Left ventricle myocardium inferior (tissue), 1 donor: ENCODE data around the gene CDC42SE2. TPM values are rescaled to one million over a fixed set of nuclear protein-coding genes. Genes with fewer than 3 reads are reported as not detected.
A peak's percentile ranks its signal among the peaks of the same experiment; 100 is the strongest.

Experiments
- DNase-seq: peaks from one replicate; pipeline ENCODE4 v3.0.0-alpha.2; 2020
- H3K27ac ChIP-seq: fragments of 200-600 bp; replicated peaks from 2 replicates; pipeline ENCODE4 v1.8.0; 2021
- H3K27me3 ChIP-seq: fragments of 200-600 bp; 2 replicates; pipeline ENCODE4 v1.8.0; 2021; ENCODE audit warnings: low read depth
- H3K36me3 ChIP-seq: fragments of 200-600 bp; 2 replicates; pipeline ENCODE4 v1.8.0; 2021
- H3K4me1 ChIP-seq: fragments of 200-600 bp; 2 replicates; pipeline ENCODE4 v1.8.0; 2021
- H3K4me3 ChIP-seq: fragments of 200-600 bp; 2 replicates; pipeline ENCODE4 v1.8.0; 2021; ENCODE audit warnings: mild to moderate bottlenecking, moderate library complexity
- H3K9me3 ChIP-seq: fragments of 200-600 bp; replicated peaks from 2 replicates; pipeline ENCODE4 v1.8.0; 2021
- intact Hi-C: fragments of 100-400 bp; cut with micrococcal nuclease; formaldehyde crosslinking; loops from one replicate; pipeline ENCODE4 v1.11.0; 2022
- long read RNA-seq: library from polyadenylated mRNA; unstranded; transcript quantifications from one replicate; pipeline ENCODE4 v2.0.0, GENCODE V29; 2021
- total RNA-seq: library from RNA; stranded (reverse); fragmentation: NEBNext Ultra II Directional; extraction: Animal tissue kit (Norgen Biotek cat#: 25700); gene quantifications from one replicate; pipeline ENCODE4 v1.2.1, GENCODE V29; 2021
- TF ChIP-seq, protein P1 (sequence below): fragments of 200-600 bp; IDR thresholded peaks from 2 replicates; pipeline ENCODE4 v1.8.0; 2021; ENCODE audit warnings: antibody characterized with exemption, mild to moderate bottlenecking, borderline replicate concordance
- donor health status: DM: no; HTN: yes; CAD: no; lungs with severe emphysema.

CDC42SE2 gene, protein sequence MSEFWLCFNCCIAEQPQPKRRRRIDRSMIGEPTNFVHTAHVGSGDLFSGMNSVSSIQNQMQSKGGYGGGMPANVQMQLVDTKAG
- 10.3 TPM for total RNA-seq
- long read RNA-seq, partial matches to known transcripts, result 2 of 18 reads
- long read RNA-seq, other reads (novel, unspliced or antisense), result 14 of 18 reads

DNA sequence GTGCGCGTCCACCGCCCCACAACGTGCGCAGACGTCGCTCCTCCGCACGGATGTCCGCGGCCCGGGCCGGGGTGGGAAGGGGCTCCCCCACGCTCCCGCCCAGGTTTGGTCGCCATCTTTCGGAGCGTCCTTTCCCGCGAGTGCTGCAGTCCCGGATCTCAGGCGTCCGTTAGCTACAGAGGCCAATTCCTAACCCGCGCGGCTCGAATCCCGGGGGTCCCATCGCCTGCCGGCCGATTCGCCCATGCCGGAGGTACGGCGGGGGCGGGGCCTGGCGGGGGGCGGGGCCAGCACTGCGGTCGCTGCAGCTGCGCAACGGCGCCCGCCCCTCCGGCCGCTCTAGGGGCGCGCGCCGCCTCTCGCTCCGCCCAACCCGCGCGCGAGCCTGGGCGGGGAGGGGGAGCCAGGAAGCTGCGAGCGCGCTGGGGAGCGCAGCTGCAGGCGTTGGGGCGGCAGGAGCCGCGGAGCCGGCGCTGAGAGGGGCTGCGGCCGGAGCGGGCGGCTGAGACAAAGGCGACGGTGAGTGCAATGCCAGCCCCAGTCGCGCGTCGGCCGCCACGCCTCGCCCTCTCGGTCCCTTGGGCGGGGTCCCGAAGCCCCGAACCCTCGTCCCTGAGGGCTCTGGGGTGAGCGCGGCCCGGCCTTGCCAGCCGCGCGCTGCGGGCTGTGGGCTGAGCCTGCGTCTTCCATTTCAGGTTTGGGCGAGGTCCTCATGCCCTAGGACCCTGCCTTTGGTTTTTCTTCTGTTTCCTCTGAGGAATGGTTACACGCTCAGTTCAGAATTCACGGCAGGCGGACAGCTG lies at the start of gene CDC42SE2:
Gene CDC42SE2 (plus strand): TSS at position 406 of the 803 bp plus-strand sequence. CDS start 95,441 bp downstream, outside the sequence.
- Histone ChIP-seq H3K4me3 (peak within 1 kb of the TSS; percentile 98), H3K27me3 (no peaks in the 10 kb centered on the region), H3K4me1 (peaks cover 42% of the 10 kb centered on the region), H3K27ac (peak within 1 kb of the TSS; percentile 90), H3K36me3 (no peaks in the 10 kb centered on the region), H3K9me3 (no peaks in the 10 kb centered on the region)
- DNase-seq, result peak; percentile 89
- TF ChIP-seq, protein P1, sequence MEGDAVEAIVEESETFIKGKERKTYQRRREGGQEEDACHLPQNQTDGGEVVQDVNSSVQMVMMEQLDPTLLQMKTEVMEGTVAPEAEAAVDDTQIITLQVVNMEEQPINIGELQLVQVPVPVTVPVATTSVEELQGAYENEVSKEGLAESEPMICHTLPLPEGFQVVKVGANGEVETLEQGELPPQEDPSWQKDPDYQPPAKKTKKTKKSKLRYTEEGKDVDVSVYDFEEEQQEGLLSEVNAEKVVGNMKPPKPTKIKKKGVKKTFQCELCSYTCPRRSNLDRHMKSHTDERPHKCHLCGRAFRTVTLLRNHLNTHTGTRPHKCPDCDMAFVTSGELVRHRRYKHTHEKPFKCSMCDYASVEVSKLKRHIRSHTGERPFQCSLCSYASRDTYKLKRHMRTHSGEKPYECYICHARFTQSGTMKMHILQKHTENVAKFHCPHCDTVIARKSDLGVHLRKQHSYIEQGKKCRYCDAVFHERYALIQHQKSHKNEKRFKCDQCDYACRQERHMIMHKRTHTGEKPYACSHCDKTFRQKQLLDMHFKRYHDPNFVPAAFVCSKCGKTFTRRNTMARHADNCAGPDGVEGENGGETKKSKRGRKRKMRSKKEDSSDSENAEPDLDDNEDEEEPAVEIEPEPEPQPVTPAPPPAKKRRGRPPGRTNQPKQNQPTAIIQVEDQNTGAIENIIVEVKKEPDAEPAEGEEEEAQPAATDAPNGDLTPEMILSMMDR, result no peak
- intact Hi-C loops, result loop anchor here (5.0 kb wide), 1 partner anchor 97 kb away; the partner anchor contains the start of gene HINT1

- Histone ChIP-seq H3K4me1 (no peaks in the 10 kb centered on the region), H3K36me3 (no peaks in the 10 kb centered on the region), H3K9me3 (no peaks in the 10 kb centered on the region), H3K4me3 (no peak overlapping the region), H3K27ac (no peak overlapping the region), H3K27me3 (no peaks in the 10 kb centered on the region)
- TF ChIP-seq, protein P1, result no peak
- no peak for DNase-seq
- intact Hi-C loops, result no loop called here
Measured at GRCh38 chr5:131214609-131215227, 49.1 kb upstream of the CDC42SE2 start.

DNA sequence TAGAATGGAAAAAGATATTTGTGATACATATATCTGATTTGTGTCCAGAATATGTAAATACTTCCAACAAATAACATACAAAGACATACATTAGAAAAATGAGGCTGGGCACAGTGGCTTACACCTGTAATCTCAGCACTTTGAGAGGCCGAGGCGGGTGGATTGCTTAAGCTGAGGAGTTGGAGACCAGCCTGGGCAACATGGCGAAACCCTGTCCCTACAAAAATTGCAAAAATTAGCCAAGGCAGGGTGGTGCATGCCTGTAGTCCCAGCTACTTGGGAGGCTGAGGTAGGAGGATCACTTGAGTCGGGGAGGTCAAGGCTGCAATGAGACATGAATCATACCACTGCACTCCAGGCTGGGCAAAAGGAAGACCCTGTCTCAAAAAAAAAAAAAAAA lies 46.1 kb upstream of the CDC42SE2 start:
- Histone ChIP-seq H3K4me3 (no peak overlapping the region), H3K9me3 (no peaks in the 10 kb centered on the region), H3K27ac (no peak overlapping the region), H3K36me3 (no peaks in the 10 kb centered on the region), H3K4me1 (no peaks in the 10 kb centered on the region), H3K27me3 (no peaks in the 10 kb centered on the region)
- intact Hi-C loops, result no loop called here
- DNase-seq, result no peak
- TF ChIP-seq, protein P1, result no peak

GRCh38 chr5:131218392-131218791 lies 45.5 kb upstream of the CDC42SE2 start:
- intact Hi-C loops, result no loop called here
- H3K9me3 ChIP-seq, result no peaks in the 10 kb centered on the region
- H3K4me1 ChIP-seq, result no peaks in the 10 kb centered on the region
- H3K27ac ChIP-seq, result no peak overlapping the region
- no peak overlapping the region for H3K4me3 ChIP-seq
- TF ChIP-seq, protein P1, result no peak
- no peak for DNase-seq
- no peaks in the 10 kb centered on the region for H3K27me3 ChIP-seq
- no peaks in the 10 kb centered on the region for H3K36me3 ChIP-seq

DNA sequence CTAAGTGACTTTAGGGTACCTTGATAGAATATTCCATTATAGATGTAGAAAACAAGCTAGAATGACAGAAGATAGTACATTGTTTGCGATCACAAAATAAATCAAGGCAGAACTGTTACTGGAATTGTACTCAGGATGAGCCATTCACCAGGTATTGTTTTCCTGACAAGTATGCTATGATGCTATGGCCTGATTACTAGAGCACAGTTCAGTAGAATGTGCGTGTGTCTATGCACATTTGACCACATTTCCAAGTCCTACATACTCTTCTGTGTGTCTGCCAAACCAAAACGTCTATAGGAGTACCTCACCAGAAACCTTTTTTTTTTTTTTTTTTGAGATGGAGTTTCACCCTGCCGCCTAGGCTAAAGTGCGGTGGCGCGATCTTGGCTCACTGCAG lies 43.3 kb upstream of the CDC42SE2 start:
- no peak overlapping the region for H3K27ac ChIP-seq
- no peaks in the 10 kb centered on the region for H3K27me3 ChIP-seq
- TF ChIP-seq, protein P1, result no peak
- intact Hi-C loops, result no loop called here
- no peaks in the 10 kb centered on the region for H3K36me3 ChIP-seq
- DNase-seq, result no peak
- no peak overlapping the region for H3K4me3 ChIP-seq
- no peaks in the 10 kb centered on the region for H3K9me3 ChIP-seq
- no peaks in the 10 kb centered on the region for H3K4me1 ChIP-seq
